Stimulated activated CD4-positive, alpha-beta T cell treated with anti-CD3 and anti-CD28 coated beads, Interleukin-15, amount 100 ng/mL, for 24 hours (primary cell): ENCODE measurements around the gene LDLRAD4.
A peak's percentile ranks its signal among the peaks of the same experiment; 100 is the strongest.
"Not testable (repeated sequence)": the region's sequence is repeated elsewhere in the genome, so short reads cannot be mapped to it uniquely, and the experiment has no call there.

Source experiments
- DNase-seq: peaks from one replicate; pipeline ENCODE4 v3.0.0-alpha.2; 2020

The LDLRAD4 gene

DNA sequence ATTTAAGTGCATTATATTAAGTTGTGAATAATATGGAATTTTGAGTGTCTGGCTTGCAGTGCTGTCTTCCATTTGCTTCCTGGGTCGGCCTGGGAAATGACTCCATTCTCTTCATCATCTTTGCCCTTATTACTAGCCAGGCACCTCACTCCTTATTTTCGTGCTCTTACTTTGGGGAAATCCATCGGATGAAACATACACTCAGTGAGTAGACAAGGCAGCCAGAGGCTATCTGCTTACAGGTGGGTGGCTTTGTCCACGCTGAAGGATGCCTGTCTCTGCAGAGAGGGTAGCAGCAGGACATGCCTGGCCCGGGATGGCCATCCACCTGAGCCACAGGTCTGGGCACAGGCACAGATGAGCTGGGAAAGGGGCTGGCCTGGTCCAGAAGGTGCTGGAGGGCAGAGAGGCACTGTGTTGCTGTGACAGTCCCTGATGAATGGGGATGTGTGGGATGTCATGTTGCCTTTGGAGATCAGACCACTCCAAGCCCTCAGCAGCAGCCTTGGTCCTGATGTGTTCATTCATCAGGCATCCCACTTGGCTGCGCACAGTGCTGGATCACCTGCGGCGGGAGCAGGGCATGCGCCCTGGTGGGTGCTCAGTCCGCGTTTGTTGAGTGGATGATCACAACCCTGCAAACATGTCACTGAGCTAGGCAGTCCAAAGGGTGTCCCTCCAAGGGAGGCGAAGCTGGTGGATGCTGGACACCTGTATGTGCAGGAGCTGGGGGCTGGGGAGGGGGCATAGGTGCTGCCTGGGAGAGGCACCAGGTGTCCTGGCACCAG, 236.0 kb downstream of the LDLRAD4 start:
- DNase-seq: no peak

GRCh38 chr18:13455471-13455870, 236.9 kb downstream of the LDLRAD4 start:
- no peak for DNase-seq

DNA sequence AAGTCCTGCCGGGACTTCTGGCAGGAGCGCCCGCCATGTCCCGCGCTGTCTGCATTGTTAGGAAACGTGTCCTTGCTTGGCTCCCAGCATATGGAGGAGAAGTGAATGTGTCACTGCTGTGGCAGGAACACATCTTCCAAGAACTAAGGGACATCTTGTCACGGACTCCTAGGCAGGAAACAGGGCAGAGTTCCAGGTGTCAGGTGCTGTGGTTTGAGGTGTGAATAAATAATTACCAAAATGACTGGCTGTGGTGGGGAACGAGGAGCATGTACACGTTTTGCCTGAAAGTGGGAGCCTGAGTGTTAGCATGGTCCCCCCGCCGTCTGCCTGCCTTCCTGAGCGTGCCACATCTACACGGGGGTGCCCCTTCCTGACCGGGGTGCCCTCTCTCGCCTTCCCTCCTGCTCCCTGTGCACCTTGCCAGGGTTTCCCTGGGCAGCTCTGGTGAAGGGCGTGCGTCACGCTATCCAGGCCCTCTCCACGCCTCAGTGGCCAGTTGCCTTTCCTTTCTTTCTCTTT, 237.5 kb downstream of the LDLRAD4 start:
- DNase-seq: peak; percentile 71

GRCh38 chr18:13456736-13457271, 238.2 kb downstream of the LDLRAD4 start:
- no peak for DNase-seq

DNA sequence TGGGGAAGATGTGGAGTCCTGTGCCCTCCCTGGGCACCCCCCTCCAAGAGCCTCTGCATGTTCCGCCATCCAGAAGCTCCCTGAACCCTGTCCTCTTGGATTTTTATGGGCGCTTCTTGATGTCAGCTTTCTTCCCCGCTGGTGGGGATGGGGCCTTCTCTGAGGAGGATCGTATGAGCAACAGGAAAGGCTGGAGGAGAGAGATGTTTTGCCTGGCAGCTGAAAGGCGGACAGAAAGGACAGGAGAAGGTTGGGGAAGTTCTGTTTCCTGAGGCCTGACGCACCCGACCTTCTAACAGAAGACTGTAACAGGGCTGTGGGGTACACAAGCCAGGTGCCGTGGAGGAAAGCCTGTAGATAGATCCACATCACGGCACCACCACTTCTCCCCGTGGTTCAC, 238.8 kb downstream of the LDLRAD4 start:
- no peak for DNase-seq

DNA sequence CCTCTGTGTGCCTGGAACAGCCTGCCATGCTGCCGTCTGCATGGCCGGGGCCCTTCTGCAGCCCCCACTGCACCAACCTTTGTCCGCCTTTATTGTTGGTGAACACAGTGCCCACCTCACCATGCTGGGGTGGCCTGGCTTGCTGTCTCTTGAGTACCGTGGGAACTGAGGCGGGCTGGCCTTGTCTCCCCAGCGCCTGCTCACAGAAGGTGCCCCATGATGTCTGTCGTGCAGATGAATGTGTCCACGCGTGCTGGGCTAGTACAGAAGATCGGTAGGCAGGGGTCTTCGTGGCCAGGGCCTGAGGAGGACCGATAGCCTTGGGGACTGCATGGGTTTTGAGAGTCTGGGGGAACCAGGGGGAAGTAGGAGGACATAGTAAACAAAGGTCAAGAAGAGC, 242.4 kb downstream of the LDLRAD4 start:
- no peak for DNase-seq

- no peak for DNase-seq
Measured at GRCh38 chr18:13461469-13461868, 242.9 kb downstream of the LDLRAD4 start.

GRCh38 chr18:13461936-13462335, 243.4 kb downstream of the LDLRAD4 start:
- DNase-seq: no peak

DNA sequence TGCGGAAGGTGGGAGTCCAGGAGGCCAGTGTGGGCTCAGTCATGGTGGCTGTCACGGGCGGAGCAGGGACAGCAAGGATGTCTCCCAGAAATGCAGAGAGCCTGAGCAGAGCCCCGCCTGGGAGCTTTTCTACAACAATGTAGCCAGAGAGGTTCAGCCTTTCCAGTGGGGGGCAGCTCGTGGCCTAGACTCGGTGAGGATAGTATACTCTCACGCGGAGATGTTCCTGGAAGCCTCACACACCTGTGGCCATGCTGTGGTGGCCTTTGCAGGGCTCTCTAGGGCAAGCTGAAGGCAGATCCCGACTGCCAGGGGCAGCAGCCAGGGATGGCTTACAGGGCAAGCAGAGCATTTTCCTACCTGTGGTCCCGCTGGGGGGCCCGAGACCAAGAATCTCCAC, 244.1 kb downstream of the LDLRAD4 start:
- no peak for DNase-seq

DNA sequence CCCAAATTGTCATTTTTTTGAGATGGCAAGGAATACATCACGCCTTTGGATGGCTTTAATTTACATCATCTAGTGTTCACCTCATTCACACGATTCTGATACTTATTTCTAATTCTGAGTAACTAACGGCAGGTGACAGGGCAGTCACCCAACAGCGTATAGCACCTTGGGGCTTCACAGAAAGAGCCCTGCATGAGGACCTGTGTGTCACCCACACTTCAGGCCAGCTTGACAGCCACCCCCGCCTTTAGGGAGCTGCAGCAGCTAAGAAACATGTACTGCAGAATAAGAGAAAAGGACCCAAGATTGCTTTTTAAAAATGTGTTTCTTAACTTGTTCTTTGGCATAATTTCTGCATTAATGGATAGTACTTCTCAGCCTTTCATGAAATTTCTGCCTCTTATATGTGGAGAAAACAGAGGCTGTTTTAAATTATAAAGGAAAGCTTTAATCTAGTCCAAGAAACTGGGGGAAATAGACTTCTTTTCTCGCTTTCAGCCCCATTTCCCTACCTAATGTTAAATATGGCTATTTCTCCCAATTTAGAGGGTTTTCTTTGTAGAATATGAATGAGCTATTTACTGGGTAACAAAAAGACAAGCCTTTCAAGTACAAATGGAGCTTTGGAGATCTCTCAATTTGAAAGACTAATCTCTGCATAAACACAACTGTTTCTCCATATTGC, 245.1 kb downstream of the LDLRAD4 start:
- peak; percentile 42 for DNase-seq

GRCh38 chr18:13464432-13465123, 246.0 kb downstream of the LDLRAD4 start:
- peak; percentile 82 for DNase-seq

DNA sequence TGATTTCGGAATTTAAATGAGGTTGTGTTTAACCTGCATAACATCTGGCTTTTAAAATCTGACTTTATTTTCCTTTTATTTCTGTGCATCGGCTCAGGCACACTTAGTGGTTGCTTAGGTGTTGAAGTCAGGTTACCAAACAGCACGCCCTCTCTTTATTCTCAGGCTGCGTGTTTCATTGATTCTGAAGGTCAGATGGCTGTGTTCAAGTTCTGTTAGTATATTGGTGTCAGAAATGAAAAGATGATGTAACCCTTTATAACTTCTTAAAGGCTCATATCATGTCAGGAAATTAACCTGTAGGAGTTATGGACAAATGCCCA, 246.5 kb downstream of the LDLRAD4 start:
- no peak for DNase-seq

GRCh38 chr18:13465476-13465875, 246.9 kb downstream of the LDLRAD4 start:
- no peak for DNase-seq

DNA sequence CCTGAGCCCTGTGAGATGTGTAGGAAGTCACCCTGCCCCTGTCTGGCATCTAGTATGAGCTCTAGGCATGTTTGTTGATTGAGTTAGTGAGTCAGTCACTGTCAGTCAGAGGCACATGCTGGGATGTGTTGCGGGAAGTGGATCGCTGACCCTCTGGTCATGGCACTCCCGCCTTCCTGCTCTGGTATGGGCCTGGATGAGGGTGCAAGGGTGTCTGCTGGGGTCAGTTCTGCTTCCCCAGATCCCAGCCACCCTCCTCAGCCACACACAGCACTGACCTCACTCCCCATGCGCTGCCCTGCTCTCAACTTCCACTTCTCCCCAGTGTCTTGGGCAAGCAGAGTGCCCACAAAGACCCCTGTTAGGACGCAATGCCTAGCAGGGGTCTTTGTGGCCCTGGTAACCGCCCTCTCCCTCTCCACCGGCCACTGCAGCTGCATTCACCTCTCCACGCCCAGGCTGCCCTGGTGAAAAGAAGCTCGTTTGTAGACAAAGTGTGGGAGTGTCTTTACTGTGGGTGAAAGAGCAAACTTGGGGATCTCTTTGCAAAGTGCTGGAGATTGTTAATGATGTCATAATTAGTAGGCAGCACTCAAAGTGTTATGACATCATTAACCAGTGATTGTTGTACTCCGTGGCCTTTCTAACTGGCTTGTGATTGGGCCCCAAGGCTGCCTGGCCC, 252.1 kb downstream of the LDLRAD4 start:
- DNase-seq: no peak

GRCh38 chr18:13471198-13471845, 252.8 kb downstream of the LDLRAD4 start:
- no peak for DNase-seq

DNA sequence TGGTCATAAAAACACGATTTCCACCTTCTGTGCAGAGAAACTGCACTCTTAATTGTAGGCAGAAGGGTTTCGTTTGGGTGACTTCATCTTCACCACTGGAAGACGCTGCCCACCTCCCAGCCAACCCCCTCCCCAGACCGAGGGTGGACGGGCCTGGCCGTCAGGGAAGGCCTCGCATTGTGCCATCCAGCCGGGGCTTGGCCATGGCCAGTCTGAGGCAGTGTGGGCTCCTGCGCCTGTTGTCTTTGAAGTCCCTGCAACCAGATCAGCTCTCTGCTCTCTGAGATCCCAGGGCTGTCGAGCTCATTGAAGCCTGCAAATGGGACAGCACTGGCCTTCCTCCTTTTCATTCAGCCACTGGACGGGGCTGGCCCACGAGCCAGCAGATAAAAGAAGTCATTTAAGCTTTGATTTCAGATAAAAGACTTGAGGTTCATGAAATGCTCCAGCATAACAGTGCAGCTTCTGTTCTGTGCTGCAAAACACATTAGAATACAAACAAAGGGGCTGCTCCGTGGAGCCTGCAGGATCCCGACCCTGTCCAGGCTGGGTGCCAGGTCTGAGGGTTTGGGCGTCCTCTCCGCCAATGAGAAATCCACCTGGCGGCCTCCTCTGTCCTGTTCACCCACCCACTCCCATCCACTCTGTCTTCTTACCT, 253.5 kb downstream of the LDLRAD4 start:
- DNase-seq: no peak

DNA sequence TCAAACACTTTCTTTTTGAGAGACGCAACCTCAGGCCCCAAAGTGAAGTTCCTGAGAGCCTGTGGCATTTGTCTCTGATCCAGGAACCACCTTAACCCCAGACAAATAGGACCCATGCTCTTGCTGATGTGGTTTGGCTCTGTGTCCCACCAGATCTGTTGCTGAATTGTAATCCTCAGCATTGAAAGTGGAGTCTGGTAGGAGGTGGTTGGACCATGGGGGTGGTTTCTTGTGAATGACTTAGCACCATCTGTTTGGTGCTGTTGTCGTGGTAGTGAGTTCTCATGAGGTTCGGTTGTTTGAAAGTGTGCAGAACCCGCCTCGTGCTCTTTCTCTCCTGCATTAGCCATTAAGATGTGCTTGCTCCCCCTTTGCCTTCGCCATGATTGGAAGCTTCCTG, 255.2 kb downstream of the LDLRAD4 start:
- no peak for DNase-seq

DNA sequence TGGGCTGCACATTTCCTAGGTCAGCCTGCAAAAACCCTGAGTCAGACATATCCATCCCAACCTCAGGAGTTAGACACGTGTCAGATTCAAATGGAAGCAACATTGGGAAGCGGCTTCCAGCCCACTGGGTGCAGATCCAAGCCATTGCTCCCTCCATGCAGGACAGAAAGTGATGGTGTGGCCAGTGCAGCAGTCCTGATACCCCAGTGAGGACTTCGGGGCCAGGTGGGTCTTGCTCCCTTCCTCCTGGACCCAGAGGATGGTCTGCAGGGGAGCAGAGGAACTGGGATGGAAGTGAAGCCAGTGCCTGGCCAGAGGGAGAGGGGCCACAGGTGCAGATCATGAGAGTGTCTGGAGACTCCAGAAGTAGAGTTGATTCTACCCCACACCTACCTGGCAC, 255.8 kb downstream of the LDLRAD4 start:
- no peak for DNase-seq

DNA sequence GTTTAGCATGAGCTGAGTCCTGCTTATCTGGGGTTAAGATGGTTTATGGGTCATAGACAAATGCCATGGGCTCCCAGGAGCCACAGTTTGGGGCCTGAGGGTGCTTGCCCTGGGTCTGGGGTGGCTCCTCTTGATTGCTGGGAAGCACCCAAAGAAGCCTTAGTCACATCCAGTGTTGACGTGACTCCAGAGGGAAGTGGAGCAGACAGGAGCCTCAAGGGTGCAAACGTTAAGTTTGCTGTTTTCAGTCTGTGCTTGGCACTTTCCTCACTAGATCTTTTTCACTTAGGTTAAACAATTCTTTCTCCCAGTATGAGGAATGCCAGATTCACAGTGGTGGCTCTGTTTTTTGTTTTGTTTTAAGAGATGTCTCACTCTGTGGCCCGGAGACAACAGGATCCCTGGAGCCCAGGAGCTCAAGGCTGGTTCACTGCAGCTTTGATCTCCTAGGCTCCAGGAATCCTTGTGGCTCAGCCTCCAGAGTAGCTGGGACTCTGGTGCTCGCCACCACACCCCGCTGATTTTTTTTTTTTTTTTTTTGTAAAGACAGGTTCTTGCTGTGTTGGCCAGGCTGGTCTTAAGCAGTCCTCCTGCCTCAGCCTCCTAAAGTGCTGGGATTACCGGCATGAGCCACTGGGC, 256.5 kb downstream of the LDLRAD4 start:
- DNase-seq: no peak

GRCh38 chr18:13476312-13476711, 257.8 kb downstream of the LDLRAD4 start:
- not testable (repeated sequence) for DNase-seq

- no peak for DNase-seq
Measured at GRCh38 chr18:13477147-13477683, 258.7 kb downstream of the LDLRAD4 start.
